Adrenal gland (tissue), 5 donors: Measurements from ENCODE around the gene KDF1.

Experiments
- CTCF ChIP-seq, 6 experiments: fragments of 450-650 bp in 4 of 6; fragments of 200-600 bp in 2 of 6; sonication (generic) in 1 of 6; IDR thresholded peaks; 1 replicate in 5 of 6; 2 replicates in 1 of 6; pipeline versions ENCODE4 v1.5.1 to v1.8.0; 2016 to 2021; ENCODE audit warnings: antibody characterized with exemption in 6 of 6, mild to moderate bottlenecking in 2 of 6, moderate library complexity in 1 of 6
- POLR2A ChIP-seq, 2 donors: fragments of 450-650 bp; IDR thresholded peaks; one replicate each; pipeline ENCODE4 v1.6.1; 2017; ENCODE audit warnings: antibody characterized with exemption in 2 of 2, mild to moderate bottlenecking in 2 of 2, moderate library complexity in 1 of 2
- donor health status: DM: no; HTN: no; CAD: no.

- TF ChIP-seq POLR2A (IDR thresholded peaks at IDR 0.05) (no peak), CTCF (IDR thresholded peaks at IDR 0.05) (no peak)
Observed at GRCh38 chr1:26913389-26913753, 46.9 kb downstream of the KDF1 start.
